Subcutaneous abdominal adipose tissue (tissue), 5 donors: ENCODE data around the gene PLEKHO2.
A peak's percentile ranks its signal among the peaks of the same experiment; 100 is the strongest.

ENCODE experiments used
- H3K27ac ChIP-seq: one replicate; pipeline ENCODE4 v1.7.0; 2013; ENCODE audit warnings: low read depth, mild to moderate bottlenecking, inconsistent platforms, low read length, moderate library complexity
- H3K27me3 ChIP-seq, 5 donors: one replicate each; pipeline ENCODE4 v1.7.0; 2013; ENCODE audit warnings: low read length in 5 of 5, inconsistent platforms in 1 of 5; ENCODE audit not compliant: control insufficient read depth in 5 of 5, insufficient read depth in 4 of 5
- H3K36me3 ChIP-seq, 5 donors: one replicate each; pipeline ENCODE4 v1.7.0; 2013; ENCODE audit warnings: low read length in 5 of 5; ENCODE audit not compliant: control insufficient read depth in 5 of 5, insufficient read depth in 5 of 5
- H3K4me1 ChIP-seq, 5 donors: one replicate each; pipeline ENCODE4 v1.7.0; 2013; ENCODE audit warnings: low read length in 5 of 5, mild to moderate bottlenecking in 3 of 5, moderate library complexity in 1 of 5; ENCODE audit not compliant: control insufficient read depth in 5 of 5, insufficient read depth in 5 of 5
- H3K4me3 ChIP-seq, 5 donors: one replicate each; pipeline ENCODE4 v1.7.0; 2013; ENCODE audit warnings: low read length in 5 of 5, low read depth in 1 of 5
- H3K9ac ChIP-seq, 5 donors: one replicate each; pipeline ENCODE4 v1.7.0; 2013; ENCODE audit warnings: low read length in 5 of 5, mild to moderate bottlenecking in 4 of 5, moderate library complexity in 3 of 5
- H3K9me3 ChIP-seq, 5 donors: one replicate each; pipeline ENCODE4 v1.7.0; 2013; ENCODE audit warnings: low read length in 5 of 5; ENCODE audit not compliant: control insufficient read depth in 5 of 5
- donor health status: healthy.
- donor health status: healthy.
- donor health status: healthy.
- donor health status: healthy.
- donor health status: healthy.

PLEKHO2 gene

GRCh38 chr15:64824929-64825430 lies 16.7 kb upstream of the PLEKHO2 start:
- peak overlapping the region in 1 of 5 donors; percentile 56 for H3K9ac ChIP-seq
- H3K4me3 ChIP-seq: peak overlapping the region; percentile 50 to 76 (median 70)
- no peaks in the 10 kb centered on the region for H3K27me3 ChIP-seq

DNA sequence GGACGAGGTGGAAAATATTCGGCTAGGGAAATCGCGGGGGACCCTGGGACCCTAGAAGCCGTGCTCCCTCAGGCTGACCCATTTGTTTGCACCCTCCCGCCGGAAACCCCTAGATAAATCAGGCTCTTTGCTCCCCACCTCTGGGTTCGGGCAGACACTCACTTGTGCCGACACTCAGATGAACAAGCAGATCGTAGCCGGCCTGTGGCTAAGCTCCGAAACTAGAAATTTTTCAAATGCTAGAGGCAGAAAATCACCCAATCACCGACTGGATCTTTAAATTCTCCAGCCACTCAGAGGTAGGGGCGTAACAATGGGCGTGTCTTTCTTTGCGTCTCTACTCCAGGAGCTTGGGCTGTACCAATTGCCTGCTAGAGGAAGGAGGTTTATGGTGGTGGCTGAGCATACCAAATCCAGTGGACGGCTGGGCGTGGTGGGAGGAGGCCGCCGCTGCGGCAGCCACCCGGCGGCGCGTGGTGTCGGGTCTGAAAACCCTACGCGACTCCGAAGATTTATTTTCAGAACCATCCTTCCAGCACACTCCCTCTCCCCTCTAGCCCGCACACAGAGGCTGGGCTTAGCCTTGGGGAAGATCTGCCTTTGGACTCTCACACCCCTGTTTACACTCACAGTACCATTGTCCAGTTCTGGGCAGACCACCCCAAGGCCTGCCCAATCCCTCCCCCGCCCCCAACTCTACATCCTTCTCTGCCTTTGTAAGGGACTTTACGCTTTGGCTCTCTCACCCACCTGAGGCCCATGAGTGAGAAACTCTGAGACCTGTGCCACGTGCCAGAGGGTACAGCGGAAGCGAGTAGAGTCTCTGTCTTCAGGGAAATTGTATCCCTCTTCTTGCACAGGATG lies 16.1 kb upstream of the PLEKHO2 start, which contains the start of gene PIF1:
PIF1 (minus strand) TSS at position 217 of the 864 bp plus-strand sequence. CDS start 1,312 bp downstream, outside the sequence.
- Histone ChIP-seq H3K36me3 (no peaks in the 10 kb centered on the region), H3K9ac (peak within 1 kb of the TSS; percentile 50 to 77 (median 62)), H3K4me1 (peaks cover 8 to 38% (median 32%) of the 10 kb centered on the region in 5 donors), H3K27me3 (no peaks in the 10 kb centered on the region), H3K4me3 (peak within 1 kb of the TSS; percentile 62 to 83 (median 70)), H3K9me3 (no peaks in the 10 kb centered on the region), H3K27ac (peak within 1 kb of the TSS; percentile 51)

More at GRCh38 chr15:64824929-64825430, 16.7 kb upstream of the PLEKHO2 start:
- H3K27ac ChIP-seq: no peak overlapping the region
- H3K4me1 ChIP-seq: peaks cover 8 to 33% (median 29%) of the 10 kb centered on the region in 5 donors
- no peaks in the 10 kb centered on the region for H3K36me3 ChIP-seq
- no peaks in the 10 kb centered on the region for H3K9me3 ChIP-seq

- Histone ChIP-seq H3K27ac (no peak overlapping the region), H3K9ac (no peak overlapping the region), H3K36me3 (no peaks in the 10 kb centered on the region), H3K4me1 (peaks cover 6 to 31% (median 27%) of the 10 kb centered on the region in 5 donors), H3K9me3 (no peaks in the 10 kb centered on the region), H3K4me3 (no peak overlapping the region), H3K27me3 (no peaks in the 10 kb centered on the region)
Measured at GRCh38 chr15:64828985-64829384, 12.7 kb upstream of the PLEKHO2 start.

GRCh38 chr15:64833690-64834089 lies 8.0 kb upstream of the PLEKHO2 start:
- Histone ChIP-seq H3K4me1 (peaks cover 0 to 32% (median 25%) of the 10 kb centered on the region in 5 donors), H3K4me3 (no peak overlapping the region), H3K27me3 (no peaks in the 10 kb centered on the region), H3K36me3 (no peaks in the 10 kb centered on the region), H3K9ac (no peak overlapping the region), H3K9me3 (no peaks in the 10 kb centered on the region), H3K27ac (no peak overlapping the region)

- Histone ChIP-seq H3K27ac (peak overlapping the region; percentile 79), H3K4me1 (peaks cover 0 to 33% (median 30%) of the 10 kb centered on the region in 5 donors), H3K4me3 (peak overlapping the region in 4 of 5 donors; percentile 7 to 63 (median 46)), H3K9ac (peak overlapping the region; percentile 3 to 63 (median 30)), H3K9me3 (no peaks in the 10 kb centered on the region), H3K27me3 (no peaks in the 10 kb centered on the region), H3K36me3 (no peaks in the 10 kb centered on the region)
Measured at GRCh38 chr15:64836023-64836536, 5.6 kb upstream of the PLEKHO2 start.

GRCh38 chr15:64837502-64837901 lies 4.2 kb upstream of the PLEKHO2 start:
- Histone ChIP-seq H3K36me3 (no peaks in the 10 kb centered on the region), H3K27ac (no peak overlapping the region), H3K4me3 (no peak overlapping the region), H3K9me3 (no peaks in the 10 kb centered on the region), H3K9ac (no peak overlapping the region), H3K4me1 (peaks cover 0 to 38% (median 32%) of the 10 kb centered on the region in 5 donors), H3K27me3 (no peaks in the 10 kb centered on the region)

DNA sequence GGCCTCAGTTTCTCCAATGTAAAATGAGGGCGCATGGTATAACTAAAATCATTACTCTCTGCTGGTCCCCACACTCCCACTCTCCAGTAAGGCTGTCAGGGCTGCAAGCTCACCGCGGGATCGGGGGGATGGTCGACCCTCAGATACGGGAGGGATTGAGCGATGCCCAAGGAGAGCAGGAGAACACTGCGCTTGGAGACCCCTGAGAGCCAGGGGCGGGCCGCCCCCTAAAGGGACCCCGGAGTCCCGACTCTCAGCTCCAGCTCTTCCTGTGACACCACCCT lies 713 bp upstream of the PLEKHO2 start:
- peak overlapping the region; percentile 73 to 93 (median 84) for H3K9ac ChIP-seq

DNA sequence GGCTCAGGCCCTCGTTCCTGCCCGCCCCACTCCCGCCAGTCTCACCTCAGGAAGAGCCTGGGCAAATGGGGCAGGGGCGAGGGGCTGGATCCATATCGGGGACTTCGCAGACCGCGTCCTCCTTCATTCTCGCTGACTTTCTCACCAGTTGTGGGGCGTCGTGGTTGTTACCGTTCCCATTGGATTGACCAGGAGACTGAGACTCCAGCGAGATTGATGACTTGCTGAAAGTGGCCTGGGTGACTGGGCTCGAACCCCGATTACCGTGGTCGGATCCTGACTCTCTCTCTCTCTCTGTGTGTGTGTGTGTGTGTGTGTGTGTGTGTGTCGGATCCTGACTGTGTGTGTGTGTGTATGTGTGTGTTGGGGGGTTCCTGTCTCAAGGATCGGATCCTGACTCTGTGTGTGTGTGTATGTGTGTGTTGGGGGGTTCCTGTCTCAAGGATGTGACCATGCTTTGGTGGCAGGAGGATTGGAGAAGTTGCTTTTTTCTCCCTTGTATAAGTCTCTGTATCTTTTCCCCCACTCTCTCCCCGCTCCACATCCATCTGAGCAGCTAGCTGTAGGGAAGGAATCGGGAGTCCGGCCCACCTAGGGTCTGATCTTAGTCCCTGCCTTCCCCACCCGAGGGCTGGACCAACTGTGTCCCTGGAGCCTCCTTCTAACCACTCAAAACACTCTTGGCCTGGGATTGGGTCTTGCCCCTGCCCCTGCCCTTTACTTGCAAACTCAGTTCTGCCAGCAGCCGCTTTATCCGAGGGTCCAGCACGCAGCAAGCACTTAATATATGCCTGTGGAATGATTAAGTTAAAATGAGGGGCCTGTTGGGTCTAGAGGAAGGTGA lies 603 bp downstream of the PLEKHO2 start:
- Histone ChIP-seq H3K9ac (peak overlapping the region; percentile 77 to 98 (median 91)), H3K36me3 (peaks cover 0 to 10% (median 4%) of the 10 kb centered on the region in 5 donors), H3K9me3 (no peaks in the 10 kb centered on the region), H3K4me1 (peaks cover 22 to 69% (median 63%) of the 10 kb centered on the region in 5 donors), H3K27me3 (no peaks in the 10 kb centered on the region), H3K27ac (peak overlapping the region; percentile 90), H3K4me3 (peak overlapping the region; percentile 94 to 99 (median 96))

More for the DNA sequence above, 713 bp upstream of the PLEKHO2 start:
- H3K4me1 ChIP-seq: peaks cover 19 to 66% (median 62%) of the 10 kb centered on the region in 5 donors
- no peaks in the 10 kb centered on the region for H3K36me3 ChIP-seq
- H3K27ac ChIP-seq: peak overlapping the region; percentile 90
- peak overlapping the region; percentile 74 to 81 (median 78) for H3K4me3 ChIP-seq
- H3K27me3 ChIP-seq: no peaks in the 10 kb centered on the region
- no peaks in the 10 kb centered on the region for H3K9me3 ChIP-seq

GRCh38 chr15:64842986-64843561 lies 1.4 kb downstream of the PLEKHO2 start:
- H3K27ac ChIP-seq: peak overlapping the region; percentile 90
- H3K36me3 ChIP-seq: peaks cover 0 to 17% (median 4%) of the 10 kb centered on the region in 5 donors
- no peaks in the 10 kb centered on the region for H3K27me3 ChIP-seq
- H3K9me3 ChIP-seq: no peaks in the 10 kb centered on the region
- peak overlapping the region; percentile 94 to 99 (median 96) for H3K4me3 ChIP-seq
- peak overlapping the region; percentile 77 to 98 (median 91) for H3K9ac ChIP-seq
- H3K4me1 ChIP-seq: peaks cover 25 to 73% (median 66%) of the 10 kb centered on the region in 5 donors
